NCI-H2171 treated with DMSO at 0.1 percent for 48 hours (cell line): ENCODE data around the gene DLGAP5.

Source experiments
- DNase-seq: peaks from one replicate; lab custom pipeline; 2025; lab: John Stamatoyannopoulos, UW

The DLGAP5 gene, protein sequence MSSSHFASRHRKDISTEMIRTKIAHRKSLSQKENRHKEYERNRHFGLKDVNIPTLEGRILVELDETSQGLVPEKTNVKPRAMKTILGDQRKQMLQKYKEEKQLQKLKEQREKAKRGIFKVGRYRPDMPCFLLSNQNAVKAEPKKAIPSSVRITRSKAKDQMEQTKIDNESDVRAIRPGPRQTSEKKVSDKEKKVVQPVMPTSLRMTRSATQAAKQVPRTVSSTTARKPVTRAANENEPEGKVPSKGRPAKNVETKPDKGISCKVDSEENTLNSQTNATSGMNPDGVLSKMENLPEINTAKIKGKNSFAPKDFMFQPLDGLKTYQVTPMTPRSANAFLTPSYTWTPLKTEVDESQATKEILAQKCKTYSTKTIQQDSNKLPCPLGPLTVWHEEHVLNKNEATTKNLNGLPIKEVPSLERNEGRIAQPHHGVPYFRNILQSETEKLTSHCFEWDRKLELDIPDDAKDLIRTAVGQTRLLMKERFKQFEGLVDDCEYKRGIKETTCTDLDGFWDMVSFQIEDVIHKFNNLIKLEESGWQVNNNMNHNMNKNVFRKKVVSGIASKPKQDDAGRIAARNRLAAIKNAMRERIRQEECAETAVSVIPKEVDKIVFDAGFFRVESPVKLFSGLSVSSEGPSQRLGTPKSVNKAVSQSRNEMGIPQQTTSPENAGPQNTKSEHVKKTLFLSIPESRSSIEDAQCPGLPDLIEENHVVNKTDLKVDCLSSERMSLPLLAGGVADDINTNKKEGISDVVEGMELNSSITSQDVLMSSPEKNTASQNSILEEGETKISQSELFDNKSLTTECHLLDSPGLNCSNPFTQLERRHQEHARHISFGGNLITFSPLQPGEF

DNA sequence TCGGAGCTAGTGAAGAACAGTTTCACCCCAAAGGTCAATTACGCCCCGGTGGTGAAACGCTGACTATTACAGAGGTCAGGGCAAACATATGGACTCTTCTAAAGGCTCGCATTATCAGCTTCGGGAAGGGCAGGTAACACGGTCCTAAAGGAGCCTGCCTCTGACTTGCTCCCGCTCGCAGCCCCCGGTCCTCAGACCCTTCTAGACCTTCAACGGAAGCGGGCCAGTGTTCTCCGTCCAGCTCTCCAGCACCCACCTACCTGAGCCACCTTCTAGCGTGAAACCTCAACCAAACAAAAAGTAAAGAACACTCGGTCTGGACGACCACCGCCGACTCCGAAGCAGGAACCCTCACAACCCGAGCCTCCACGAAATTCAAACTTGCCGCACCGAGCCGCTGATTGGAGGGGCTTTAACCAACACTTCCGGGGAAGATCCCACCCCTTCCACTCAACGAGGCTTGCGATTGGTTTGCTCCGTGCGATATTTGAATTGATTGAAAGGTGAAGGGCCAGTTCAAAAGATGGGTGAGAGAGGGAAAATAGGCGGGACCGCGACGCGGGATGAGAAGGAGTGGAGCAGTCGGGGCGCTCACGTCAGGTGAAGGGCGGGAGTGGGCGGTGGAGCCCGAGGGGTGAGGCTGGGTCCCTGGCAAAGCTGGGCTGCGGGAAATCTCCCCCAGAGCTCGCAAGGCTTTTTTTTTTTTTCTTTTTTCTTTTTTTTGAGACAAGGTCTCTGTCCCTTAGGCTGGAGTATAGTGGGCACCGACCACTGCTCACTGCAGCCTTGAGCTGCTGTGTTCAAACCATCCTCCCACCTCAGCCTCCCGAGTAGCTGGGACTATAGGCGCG, at the start of gene DLGAP5:
DLGAP5 (minus strand) TSS at position 383 of the 851 bp plus-strand sequence. CDS start 2,406 bp downstream, outside the sequence.
- peak; percentile 100 for DNase-seq

DNA sequence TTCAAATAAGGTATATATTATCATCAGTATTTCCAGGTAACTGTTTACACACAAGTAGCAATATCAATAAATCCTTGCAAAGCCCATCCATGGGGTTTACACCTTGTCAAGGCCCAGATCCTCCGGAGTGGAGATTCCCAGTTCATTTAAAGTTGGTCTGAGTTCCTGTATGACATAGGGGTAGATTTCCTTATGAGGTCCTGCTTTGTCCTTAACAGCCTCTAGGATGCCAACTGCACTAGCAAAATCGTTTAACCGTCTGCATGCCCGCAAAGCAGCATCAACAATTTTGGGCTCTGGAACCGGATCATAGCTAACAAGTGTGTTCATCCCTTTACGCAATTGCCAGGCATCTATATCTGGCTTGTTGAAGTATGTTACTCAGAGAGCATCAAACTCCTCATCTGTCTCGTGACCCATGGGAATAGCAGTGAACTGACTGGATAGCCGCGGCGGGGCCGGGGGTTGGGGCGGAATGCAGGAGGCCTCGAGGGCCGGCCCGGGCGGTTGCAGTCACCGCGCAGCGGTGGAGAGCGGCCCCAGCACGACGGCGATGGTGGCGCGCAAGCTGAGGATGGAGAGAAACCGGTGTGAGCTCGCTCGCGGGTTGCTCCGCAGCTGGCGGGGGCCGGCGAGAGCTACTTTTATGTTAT, 49.3 kb upstream of the DLGAP5 start:
- no peak for DNase-seq

DNA sequence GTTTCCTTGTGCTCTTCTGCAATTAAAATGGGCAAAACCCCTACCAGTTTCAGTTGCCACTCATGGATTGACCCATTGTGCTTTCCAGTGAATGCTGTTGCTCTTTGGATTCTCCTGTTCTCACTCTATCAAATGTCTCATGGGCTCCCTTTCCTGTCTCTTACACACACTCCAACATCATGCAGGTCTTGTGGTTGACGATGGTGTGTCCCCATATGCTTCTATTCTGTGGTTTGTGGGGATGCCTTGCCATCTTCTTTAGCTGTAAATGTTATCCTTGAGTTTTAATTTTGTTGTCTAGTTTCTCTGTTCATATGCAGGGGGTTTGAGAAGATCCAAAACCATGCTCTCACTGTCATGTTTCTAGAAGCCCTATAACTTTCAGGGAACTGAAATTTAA, 47.9 kb upstream of the DLGAP5 start:
- no peak for DNase-seq

DNA sequence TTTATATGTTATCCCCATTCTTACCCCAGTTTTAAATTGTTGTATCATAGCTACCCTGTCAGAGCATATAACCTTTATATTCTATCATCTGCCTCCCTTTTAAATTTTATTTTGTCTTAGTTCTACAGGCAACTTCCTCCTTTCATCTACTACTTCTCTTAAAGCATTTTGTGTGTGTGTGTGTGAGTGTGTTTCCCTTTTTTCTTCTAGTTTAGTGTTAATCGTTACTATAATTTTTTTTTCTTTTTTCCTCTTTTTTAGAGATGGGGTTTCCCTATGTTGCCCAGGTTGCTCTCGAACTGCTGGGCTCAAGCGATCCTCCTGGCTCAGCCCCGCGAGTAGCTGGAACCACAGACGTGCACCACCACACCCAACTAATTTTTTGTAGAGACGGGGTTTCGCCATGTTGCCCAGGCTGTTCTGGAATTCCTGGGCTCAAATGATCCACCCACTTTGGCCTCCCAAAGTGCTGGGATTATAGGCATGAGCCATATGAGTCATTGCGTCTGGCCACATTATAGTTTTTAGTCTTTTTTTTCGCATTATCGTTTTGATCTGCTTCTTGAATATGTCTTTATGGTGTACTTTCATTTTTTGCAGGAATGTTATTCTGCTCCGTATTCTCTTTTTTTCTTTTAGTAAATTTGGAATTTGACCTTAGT, 46.8 kb upstream of the DLGAP5 start:
- no peak for DNase-seq

DNA sequence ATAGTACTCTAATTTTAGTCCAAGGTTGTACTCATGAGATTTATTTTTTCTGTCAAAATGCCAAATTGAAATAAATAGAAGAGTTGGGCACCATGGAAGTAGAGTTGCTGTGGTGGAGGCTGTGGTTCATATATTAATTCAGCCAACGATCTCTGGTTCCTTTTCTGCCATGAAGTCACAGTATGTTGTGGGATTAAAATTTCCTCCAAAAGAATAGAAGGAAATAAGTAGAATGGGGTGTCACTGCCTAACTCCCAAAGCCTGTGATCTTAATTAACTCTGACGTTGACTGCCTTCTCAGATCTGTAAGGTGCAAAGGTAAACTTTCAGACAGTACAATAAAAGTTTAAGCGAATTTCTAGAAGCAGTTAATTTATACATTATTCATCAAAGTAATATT, 42.2 kb upstream of the DLGAP5 start:
- no peak for DNase-seq

DNA sequence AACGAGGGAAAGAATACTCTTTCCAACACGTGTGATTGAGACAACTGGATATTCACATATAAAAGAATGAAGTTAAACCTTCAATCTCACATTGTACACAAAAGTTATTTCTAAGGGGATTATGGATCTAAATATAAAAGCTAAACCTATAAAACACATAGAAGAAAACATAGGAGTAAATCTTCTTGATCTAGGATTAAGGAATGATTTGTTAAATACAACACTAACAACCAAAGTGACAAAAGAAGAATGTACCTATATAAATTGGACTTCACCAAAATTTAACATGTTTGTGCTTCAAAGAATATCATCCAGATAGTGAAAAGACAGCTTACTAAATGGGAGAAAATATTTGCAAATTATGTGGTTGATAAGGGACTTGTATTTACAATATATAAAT, 36.9 kb upstream of the DLGAP5 start:
- DNase-seq = no peak

DNA sequence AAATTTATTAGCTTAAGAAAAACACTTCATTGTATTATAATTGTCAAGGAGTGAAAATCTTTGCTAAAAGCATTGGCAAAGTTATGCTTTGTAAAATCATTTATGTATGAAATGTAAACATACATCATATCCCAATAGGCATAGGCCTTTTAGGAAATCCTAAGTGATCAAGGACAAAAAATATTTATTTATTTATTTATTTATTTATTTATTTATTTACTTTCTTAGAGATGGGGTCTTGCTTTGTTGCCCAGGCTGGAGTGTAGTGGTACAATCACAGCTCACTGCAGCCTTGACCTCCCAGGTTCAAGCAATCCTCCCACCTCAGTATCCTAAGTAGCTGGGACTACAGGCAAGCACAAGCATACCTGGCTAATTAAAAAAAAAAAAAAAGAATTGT, 32.0 kb upstream of the DLGAP5 start:
- DNase-seq = no peak

DNA sequence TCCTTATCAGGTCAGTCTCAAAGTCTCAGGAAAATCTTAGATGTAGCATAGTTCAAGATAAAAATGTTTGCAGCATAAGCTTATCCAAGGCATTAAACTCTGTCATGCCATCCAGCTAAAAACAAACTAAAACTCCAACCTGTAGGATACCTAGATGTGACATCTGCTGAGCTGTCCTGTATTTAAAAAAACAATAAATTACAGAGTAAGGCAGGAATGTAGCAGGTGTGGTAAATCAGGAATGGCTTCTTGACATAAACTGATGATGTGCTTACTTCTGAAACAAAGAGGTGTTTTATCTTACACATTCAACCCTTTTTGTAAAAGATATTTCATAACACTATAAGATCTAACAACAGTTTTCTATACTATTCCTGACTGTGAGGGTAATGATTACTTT, 30.6 kb upstream of the DLGAP5 start:
- no peak for DNase-seq

DNA sequence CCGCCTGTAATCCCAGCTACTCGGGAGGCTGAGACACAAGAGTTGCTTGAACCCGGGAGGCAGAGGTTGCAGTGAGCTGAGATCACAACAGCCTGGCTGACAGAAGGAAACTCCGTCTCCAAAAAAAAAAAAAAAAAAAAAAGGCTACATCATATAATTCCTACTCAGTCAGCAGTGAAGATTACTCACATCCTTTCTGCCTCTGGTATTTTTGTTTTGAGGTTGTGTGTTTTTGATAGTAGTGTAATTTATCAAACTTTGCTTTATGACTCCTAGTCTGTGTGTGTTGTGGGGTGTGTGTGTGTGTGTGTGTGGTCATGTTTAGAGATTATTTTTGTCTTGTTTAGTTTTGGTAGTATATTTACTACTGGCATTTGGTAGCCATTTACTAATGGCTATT, 29.8 kb upstream of the DLGAP5 start:
- DNase-seq = no peak

DNA sequence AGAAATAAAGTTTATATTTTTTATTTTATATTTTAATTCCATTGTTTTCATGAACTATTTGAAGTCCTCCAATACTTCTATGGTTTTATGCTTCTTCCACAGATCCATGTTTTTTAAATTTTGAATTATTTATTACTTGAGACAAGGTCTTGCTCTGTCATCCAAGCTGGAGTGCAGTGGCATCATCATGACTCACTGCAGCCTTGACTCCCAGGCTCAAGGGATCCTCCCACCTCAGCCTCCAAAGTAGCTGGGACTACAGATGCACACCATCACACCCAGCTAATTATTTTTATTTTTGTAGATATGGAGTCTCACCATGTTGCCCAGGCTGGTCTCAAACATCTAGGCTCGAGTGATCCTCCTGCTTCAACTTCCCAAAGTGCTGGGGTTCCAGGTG, 28.8 kb upstream of the DLGAP5 start:
- no peak for DNase-seq

DNA sequence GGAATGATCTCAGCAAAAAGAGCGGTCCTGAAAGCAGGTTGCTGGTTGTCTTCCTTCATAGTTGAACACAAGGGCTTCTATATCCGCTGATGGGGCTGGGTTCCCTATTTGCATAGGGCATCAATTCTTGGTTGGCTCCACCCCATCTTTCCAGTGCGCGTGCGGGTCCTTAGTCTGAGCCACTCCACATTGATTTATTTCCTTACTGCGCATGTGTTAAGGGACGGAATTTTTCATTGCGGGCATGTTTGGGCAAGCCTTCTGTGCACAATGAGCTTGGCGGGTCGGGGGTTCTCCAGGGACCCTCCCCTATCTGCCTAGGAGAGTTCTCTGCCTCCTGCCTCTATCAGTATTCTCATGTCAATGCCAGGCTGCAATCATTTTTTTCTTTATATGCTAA, 21.2 kb upstream of the DLGAP5 start:
- DNase-seq = peak; percentile 66

DNA sequence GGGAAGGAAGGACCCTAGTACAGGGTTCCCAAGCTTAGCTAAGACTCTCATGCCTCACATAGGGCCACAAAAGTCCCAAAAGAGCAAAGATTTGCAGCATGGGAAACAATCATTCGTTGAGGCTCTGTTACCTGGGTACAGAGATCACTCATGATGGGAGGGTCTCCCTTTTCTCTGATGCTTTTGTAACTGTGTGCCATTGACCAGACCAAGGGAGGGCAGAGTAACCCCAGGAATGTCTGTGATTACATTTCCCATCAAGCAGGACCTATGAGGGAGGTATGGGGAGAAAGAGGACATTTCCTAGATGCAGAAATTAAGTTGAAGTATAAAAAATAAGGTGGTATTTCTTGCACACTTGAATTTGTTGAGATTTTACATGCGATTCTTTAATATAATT, 16.4 kb upstream of the DLGAP5 start:
- no peak for DNase-seq

DNA sequence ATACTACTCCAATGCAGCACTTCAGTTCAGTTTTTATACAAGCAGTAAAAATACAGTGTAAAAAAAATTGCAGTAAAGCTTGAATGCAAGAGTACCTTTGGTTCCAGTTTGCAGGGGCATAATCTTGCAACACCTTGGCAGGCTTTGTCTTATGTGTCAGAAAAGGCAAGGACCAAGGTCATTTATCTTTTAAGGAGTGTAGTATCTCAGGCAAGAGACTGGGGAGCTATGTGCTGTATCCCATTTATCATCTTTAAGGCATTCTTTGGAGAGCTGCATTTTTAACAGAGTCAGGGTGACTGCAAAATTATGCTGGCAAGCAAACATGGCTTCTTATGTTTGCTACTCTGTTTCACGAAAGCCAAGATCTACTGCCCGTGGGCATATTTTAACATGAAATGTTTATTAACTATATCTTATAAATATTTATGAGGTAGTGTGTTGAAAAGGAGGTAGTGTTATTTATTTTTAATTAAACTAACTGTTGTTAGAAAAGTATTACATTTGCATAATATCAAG, 14.8 kb upstream of the DLGAP5 start:
- DNase-seq = no peak

DNA sequence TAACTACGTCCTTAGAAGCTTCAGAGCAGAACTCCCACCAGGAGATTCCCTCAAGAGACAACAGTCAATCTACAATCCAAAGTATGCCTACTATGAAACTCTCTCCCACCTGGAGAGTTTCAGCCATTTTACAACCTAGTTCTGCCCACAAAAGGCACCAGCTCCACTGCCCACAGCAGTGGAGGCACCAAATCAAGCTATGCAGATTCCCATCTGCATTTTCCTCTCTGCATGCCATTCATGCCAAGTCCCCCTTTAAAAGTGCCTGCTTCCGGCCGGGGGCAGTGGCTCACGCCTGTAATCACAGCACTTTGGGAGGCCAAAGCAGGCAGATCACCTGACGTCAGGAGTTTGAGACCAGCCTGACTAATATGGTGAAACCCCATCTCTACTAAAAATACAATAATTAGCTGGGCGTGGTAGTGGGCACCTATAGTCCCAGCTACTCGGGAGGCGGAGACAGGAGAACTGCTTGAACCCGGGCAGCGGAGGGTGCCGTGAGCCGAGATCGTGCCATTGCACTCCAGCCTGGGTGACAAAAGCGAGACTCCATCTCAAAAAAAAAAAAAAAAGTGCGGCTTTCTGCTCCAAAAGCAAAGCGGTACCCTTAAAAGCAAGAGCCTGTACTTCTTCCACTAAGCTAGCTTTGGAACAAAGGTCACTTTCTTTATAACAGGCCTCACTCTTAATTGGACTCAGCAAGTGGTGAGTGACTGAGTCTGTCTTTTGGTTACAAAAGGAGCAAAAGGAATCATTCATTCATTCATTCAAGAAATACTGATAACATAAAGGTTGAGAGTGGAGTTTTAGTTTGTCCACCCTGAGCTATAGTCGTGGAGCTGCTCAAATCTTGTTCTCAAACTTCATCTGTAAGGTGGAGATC, 10.1 kb upstream of the DLGAP5 start:
- DNase-seq = no peak

DNA sequence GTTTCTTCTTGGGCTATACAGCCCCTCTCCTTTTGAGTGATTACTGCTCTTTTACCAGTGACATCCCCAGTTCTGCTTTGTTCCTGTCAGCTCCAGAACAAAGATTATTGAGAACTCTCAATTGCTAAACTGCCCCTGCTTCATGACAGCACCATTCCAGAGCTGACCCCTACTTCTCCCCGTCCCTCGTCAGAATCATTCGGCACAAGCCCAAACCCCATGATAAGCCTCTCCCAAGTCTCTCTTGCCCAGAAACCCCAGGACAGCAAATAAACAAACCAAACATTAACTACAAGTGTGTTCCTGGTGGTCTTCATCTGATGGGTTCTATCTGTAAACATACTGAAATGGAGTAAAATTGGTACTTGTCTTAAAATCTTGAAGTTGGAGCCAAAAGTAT, 9.3 kb upstream of the DLGAP5 start:
- DNase-seq = no peak

DNA sequence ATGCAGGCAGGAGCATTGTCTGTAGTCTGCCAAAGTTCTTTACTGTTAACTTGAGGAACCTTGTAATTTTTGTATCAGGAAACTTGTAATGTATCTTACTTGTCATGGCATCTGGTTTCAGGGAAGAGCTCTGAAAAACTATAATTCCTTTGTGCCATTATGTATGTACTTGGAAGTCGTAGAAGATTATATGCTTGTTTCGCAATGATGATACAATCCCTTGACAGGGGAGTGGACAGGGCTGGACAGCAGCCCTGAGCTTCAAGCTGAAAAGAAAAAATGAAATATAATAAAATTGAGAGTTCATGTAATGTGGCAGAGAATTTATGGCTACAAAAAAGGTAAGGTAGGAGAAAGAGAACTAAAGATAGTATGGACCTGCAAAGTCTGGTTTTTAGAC, 7.4 kb upstream of the DLGAP5 start:
- no peak for DNase-seq

DNA sequence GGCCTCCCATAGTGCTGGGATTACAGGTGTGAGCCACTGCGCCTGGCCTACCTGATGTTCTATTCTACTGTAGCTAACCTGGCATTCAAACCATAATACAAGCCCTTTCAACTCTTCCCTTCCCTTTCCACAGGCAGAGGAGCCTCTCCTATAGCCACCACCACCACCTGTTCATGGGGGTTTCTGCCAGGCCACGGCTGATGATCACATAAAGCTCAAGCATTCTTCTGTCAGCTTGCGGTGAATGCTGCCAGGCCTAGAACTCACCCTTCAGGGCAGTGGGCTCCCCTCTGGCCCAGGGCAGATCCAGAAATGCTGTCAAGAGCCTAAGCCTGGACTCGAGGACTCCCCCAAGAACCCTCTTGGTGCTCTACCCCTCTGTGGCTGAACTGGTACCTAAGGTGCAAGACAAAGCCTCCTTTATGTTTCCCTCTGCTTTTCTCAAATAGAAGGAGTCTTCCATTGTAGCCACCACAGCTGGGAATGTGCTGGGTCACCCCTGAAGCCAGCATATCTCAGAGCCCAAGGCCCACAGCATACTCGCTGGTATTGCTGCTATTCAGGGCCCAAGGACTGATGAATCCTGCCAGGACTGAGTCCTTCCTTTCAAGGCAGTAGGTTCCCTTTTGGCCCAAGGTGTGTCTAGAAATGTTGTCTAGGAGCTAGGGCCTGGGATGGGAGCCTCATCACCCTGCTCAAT, 3.4 kb upstream of the DLGAP5 start:
- no peak for DNase-seq

DNA sequence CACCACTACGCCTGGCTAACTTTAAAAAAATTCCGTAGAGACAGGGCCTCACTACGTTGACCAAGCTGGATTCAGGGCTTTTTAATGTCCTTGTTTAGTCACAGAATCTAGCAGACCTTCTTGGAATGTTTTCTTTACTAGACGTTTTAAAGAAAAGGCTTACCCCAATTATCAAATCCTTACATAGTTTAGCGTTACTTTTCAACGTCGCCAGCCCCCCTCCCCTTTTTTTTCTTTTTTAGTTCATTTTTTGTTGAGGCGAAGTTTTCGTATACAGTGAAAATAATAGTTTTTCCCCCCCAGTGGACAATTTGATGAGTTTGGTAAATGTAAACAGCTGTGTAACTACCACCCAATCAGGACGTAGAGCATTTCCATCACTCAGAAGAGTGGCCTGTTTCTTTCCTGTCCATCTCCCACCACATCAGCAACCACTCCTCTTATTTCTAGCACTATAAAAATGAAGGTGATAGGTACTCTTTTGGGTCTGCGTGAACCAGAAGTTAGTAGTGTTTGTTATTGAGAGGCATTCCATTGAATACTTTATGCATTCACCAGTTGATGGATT, 753 bp upstream of the DLGAP5 start:
- DNase-seq = no peak

DNA sequence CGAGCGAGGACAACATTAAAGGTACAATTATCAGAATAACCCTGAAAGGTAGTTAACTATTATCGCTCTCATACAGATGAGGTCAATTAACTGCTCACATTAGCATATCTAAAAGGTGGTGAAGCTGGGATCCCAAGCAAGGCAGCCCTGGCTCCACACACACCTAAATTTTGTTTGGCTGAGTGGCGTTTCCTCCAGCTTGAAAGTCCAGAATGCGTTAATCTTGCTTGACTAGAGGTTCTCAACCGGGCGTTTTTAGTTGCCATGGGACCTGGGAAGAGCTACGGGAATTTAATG, 531 bp downstream of the DLGAP5 start:
- no peak for DNase-seq
